ENCODE measurements around the gene CDKN2B.

DNA sequence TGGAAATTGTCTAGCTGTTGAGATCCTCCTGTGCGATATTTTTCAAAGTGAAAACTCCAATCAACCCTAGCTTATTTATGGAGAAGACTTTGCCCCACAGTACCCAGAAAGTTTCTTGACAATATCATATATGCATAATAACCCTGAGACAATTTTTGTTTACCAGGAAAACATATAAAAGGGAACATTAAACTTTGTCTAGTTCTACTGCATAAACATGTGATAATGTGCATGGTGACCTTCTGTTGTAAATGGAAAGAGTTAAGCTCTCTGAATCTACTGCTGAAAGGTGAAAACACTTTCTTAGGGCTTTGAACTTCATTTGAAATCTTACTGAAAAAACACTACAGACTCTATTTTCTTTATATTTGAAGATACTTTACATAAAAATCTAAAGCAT is 32.2 kb upstream of the CDKN2B start:
- TF ChIP-seq, protein P1, sequence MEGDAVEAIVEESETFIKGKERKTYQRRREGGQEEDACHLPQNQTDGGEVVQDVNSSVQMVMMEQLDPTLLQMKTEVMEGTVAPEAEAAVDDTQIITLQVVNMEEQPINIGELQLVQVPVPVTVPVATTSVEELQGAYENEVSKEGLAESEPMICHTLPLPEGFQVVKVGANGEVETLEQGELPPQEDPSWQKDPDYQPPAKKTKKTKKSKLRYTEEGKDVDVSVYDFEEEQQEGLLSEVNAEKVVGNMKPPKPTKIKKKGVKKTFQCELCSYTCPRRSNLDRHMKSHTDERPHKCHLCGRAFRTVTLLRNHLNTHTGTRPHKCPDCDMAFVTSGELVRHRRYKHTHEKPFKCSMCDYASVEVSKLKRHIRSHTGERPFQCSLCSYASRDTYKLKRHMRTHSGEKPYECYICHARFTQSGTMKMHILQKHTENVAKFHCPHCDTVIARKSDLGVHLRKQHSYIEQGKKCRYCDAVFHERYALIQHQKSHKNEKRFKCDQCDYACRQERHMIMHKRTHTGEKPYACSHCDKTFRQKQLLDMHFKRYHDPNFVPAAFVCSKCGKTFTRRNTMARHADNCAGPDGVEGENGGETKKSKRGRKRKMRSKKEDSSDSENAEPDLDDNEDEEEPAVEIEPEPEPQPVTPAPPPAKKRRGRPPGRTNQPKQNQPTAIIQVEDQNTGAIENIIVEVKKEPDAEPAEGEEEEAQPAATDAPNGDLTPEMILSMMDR (conservative IDR thresholded peaks at IDR 0.05; ENCODE audit: low read length), result no peak
- TF ChIP-seq EZH2phosphoT487 (IDR thresholded peaks at IDR 0.05; ENCODE audit: borderline replicate concordance), result no peak

Data from Loucy (cell line).